HG02885 (cell line): ENCODE data around the gene PTPRD.
A peak's percentile ranks its signal among the peaks of the same experiment; 100 is the strongest.

Source experiments
- ATAC-seq: cut with Tn5 transposase; IDR thresholded peaks from one replicate; pipeline ENCODE4 v1.9.1; 2021; ENCODE audit warnings: mild to moderate bottlenecking; ENCODE audit not compliant: unreplicated experiment, poor library complexity

The PTPRD gene

GRCh38 chr9:9719373-9720112 is 893.3 kb downstream of the PTPRD start:
- ATAC-seq: no peak

- ATAC-seq: no peak
These were observed 894.1 kb downstream of the PTPRD start for GRCh38 chr9:9718691-9719090.

- no peak for ATAC-seq
These were observed 933.4 kb downstream of the PTPRD start for GRCh38 chr9:9679433-9679832.

- ATAC-seq: no peak
These were observed 938.3 kb downstream of the PTPRD start for GRCh38 chr9:9674461-9674860.

GRCh38 chr9:9670454-9670853 is 942.3 kb downstream of the PTPRD start:
- ATAC-seq: no peak

GRCh38 chr9:9645006-9645405 is 967.8 kb downstream of the PTPRD start:
- ATAC-seq: no peak

GRCh38 chr9:9631284-9631683 is 981.5 kb downstream of the PTPRD start:
- ATAC-seq: peak; percentile 77

- ATAC-seq: peak; percentile 54
These were observed 987.6 kb downstream of the PTPRD start for GRCh38 chr9:9625248-9625647.

GRCh38 chr9:9623506-9623905 is 989.3 kb downstream of the PTPRD start:
- no peak for ATAC-seq

- no peak for ATAC-seq
These were observed 991.4 kb downstream of the PTPRD start for GRCh38 chr9:9621355-9621940.

GRCh38 chr9:9620736-9621135 is 992.1 kb downstream of the PTPRD start:
- ATAC-seq: no peak

GRCh38 chr9:9615086-9615485 is 997.7 kb downstream of the PTPRD start:
- ATAC-seq: no peak

- no peak for ATAC-seq
These were observed 998.2 kb downstream of the PTPRD start for GRCh38 chr9:9614607-9615006.

GRCh38 chr9:9612755-9613154 is 1000.0 kb downstream of the PTPRD start:
- no peak for ATAC-seq

GRCh38 chr9:9612270-9612669 is 1000.5 kb downstream of the PTPRD start:
- ATAC-seq: peak; percentile 66

- ATAC-seq: no peak
These were observed 1007.1 kb downstream of the PTPRD start for GRCh38 chr9:9605681-9606080.

- ATAC-seq: no peak
These were observed 1009.5 kb downstream of the PTPRD start for GRCh38 chr9:9603345-9603744.

GRCh38 chr9:9598723-9599122 is 1014.1 kb downstream of the PTPRD start:
- ATAC-seq: no peak

- ATAC-seq: no peak
These were observed 1020.7 kb downstream of the PTPRD start for GRCh38 chr9:9592104-9592503.

GRCh38 chr9:9585920-9586319 is 1026.9 kb downstream of the PTPRD start:
- ATAC-seq: no peak

- ATAC-seq: no peak
These were observed 1038.7 kb downstream of the PTPRD start for GRCh38 chr9:9574080-9574479.

GRCh38 chr9:9565700-9566099 is 1047.1 kb downstream of the PTPRD start:
- no peak for ATAC-seq
